ENCODE data around the gene P2RY12.

Gene P2RY12

DNA sequence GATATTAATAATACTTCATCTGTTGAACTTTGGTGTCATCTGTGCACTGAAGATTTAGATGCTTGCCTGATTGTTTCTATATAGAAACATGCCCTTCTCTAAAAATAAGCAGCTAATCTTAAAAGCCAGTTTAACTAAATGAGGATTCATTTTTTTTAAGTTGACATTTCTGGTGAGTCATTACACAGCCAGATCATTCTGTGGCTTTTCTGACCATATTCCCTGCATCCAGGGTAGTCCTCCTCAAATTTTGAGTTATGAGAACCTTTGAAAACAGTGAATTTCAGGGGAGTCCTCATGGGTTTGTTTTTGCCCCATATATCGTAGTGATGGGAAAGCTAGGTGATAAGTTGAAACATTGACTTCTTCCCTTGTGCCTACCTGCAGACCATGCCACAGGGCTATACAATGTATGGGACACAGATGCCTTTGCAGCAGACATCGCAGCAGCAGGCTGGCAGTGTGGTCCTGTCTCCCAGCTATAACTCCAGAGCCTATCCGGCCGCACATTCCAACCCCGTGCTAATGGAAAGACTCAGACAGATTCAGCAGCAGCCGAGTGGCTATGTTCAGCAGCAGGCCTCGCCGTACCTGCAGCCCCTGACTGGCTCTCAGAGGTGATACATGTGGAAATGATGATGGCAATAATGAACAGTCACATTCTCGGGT is 26.5 kb upstream of the P2RY12 start:
- no peak overlapping the region for H3K4me3 ChIP-seq (ENCODE audit: low read depth, low read length)

GRCh38 chr3:151407928-151408327 is 23.4 kb upstream of the P2RY12 start:
- TF ChIP-seq, protein P1, sequence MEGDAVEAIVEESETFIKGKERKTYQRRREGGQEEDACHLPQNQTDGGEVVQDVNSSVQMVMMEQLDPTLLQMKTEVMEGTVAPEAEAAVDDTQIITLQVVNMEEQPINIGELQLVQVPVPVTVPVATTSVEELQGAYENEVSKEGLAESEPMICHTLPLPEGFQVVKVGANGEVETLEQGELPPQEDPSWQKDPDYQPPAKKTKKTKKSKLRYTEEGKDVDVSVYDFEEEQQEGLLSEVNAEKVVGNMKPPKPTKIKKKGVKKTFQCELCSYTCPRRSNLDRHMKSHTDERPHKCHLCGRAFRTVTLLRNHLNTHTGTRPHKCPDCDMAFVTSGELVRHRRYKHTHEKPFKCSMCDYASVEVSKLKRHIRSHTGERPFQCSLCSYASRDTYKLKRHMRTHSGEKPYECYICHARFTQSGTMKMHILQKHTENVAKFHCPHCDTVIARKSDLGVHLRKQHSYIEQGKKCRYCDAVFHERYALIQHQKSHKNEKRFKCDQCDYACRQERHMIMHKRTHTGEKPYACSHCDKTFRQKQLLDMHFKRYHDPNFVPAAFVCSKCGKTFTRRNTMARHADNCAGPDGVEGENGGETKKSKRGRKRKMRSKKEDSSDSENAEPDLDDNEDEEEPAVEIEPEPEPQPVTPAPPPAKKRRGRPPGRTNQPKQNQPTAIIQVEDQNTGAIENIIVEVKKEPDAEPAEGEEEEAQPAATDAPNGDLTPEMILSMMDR (IDR thresholded peaks at IDR 0.05; ENCODE audit: control insufficient read depth, extremely low read depth, insufficient read depth): no peak
- DNase-seq (ENCODE audit: low read depth): no peak
- no peak overlapping the region for H3K4me3 ChIP-seq (ENCODE audit: low read depth, low read length)

More for the DNA sequence above, 26.5 kb upstream of the P2RY12 start:
- no peak for DNase-seq (ENCODE audit: low read depth)
- TF ChIP-seq, protein P1 (IDR thresholded peaks at IDR 0.05; ENCODE audit: control insufficient read depth, extremely low read depth, insufficient read depth): no peak

GRCh38 chr3:151404316-151404715 is 19.8 kb upstream of the P2RY12 start:
- no peak for DNase-seq (ENCODE audit: low read depth)
- TF ChIP-seq, protein P1 (IDR thresholded peaks at IDR 0.05; ENCODE audit: control insufficient read depth, extremely low read depth, insufficient read depth): no peak
- no peak overlapping the region for H3K4me3 ChIP-seq (ENCODE audit: low read depth, low read length)

- TF ChIP-seq, protein P1 (IDR thresholded peaks at IDR 0.05; ENCODE audit: control insufficient read depth, extremely low read depth, insufficient read depth): no peak
- DNase-seq (ENCODE audit: low read depth): no peak
- H3K4me3 ChIP-seq (ENCODE audit: low read depth, low read length): no peak overlapping the region
Measured at GRCh38 chr3:151403246-151403645, 18.7 kb upstream of the P2RY12 start.

- DNase-seq (ENCODE audit: low read depth): no peak
- H3K4me3 ChIP-seq (ENCODE audit: low read depth, low read length): no peak overlapping the region
- TF ChIP-seq, protein P1 (IDR thresholded peaks at IDR 0.05; ENCODE audit: control insufficient read depth, extremely low read depth, insufficient read depth): no peak
Measured at GRCh38 chr3:151402349-151402748, 17.8 kb upstream of the P2RY12 start.

- DNase-seq (ENCODE audit: low read depth): no peak
- H3K4me3 ChIP-seq (ENCODE audit: low read depth, low read length): no peak overlapping the region
- TF ChIP-seq, protein P1 (IDR thresholded peaks at IDR 0.05; ENCODE audit: control insufficient read depth, extremely low read depth, insufficient read depth): no peak
Measured at GRCh38 chr3:151400341-151400740, 15.8 kb upstream of the P2RY12 start.

DNA sequence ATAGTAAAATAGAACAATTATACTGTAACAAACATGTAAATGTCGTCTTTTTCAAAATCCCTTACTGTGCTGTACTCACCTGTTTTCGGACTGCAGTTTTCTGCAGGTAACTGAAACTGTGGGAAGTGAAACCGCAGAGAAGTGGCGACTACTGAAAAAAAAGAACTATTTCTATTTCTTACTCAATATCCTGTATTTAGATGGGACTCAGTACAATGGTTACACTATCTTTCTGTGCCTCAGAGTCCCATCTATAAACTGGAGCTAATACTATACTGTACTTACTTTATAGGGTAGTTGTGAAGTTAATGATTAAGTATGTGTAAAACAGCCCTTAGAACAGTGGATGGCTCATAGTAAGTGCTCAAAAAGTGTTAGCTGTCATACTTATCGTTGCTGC is 14.3 kb upstream of the P2RY12 start:
- no peak overlapping the region for H3K4me3 ChIP-seq (ENCODE audit: low read depth, low read length)
- no peak for DNase-seq (ENCODE audit: low read depth)
- TF ChIP-seq, protein P1 (IDR thresholded peaks at IDR 0.05; ENCODE audit: control insufficient read depth, extremely low read depth, insufficient read depth): no peak
